ENCODE results near the gene CD9.

GRCh38 chr12:6187948-6188793 is 12.0 kb upstream of the CD9 start:
- TF ChIP-seq POLR2A (IDR thresholded peaks at IDR 0.05; ENCODE audit: extremely low read depth, insufficient read length) (no peak), CTCF (IDR thresholded peaks at IDR 0.05; ENCODE audit: low read depth, low read length) (no peak)
